ENCODE data around the gene FAM149A. TPM values are rescaled to one million over a fixed set of nuclear protein-coding genes. Genes with fewer than 3 reads are reported as not detected.

Gene FAM149A
- total RNA-seq, 1 experiment from 2014 or later = 14.6 TPM

DNA sequence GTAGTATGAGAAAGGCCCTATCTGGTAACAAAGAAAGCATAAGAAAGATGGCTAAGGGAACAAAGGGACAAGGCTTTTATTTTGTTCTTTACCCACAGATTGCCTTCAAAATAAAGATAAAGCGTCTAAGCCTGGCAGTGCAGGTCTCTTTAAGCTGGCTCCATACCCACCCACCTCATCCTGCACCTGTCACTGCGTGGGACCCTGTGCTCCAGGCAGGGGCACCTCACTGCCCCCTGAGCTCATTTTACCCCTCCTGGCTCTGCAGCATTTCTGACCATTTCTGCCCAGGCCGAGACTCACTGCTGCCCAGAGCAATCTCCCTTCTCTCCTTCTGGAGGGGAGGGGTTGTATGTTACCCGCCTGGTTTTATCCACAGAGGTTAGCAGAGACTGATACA lies 85.2 kb downstream of the FAM149A start:
- Mint-ChIP-seq H3K4me1 (peaks cover 34% of the 10 kb centered on the region), H3K9me3 (peaks cover 8% of the 10 kb centered on the region), H3K27me3 (ENCODE audit: low read depth) (peaks cover 9% of the 10 kb centered on the region; the same call in 1 of the 2 replicates), H3K27ac (no peak overlapping the region), H3K36me3 (peaks cover 5% of the 10 kb centered on the region), H3K4me3 (peak overlapping the region; percentile 78)
- ATAC-seq (peak; percentile 3; the same call in 1 of the 2 replicates), DNase-seq (ENCODE audit: low spot score) (no peak)
- ChIA-PET POLR2A (interaction anchor here (0.7 to 1.4 kb wide), 2 partner anchors 20 to 50 kb away, joined by 3 to 4 read pairs; no protein-coding TSS in a partner anchor), CTCF (interaction anchor here (1.0 kb wide), 1 partner anchor 52 kb away, joined by 4 read pairs; no protein-coding TSS in a partner anchor)
- TF ChIP-seq ZNF396 (CRISPR knock-in tag; IDR thresholded peaks at IDR 0.05; ENCODE audit: borderline replicate concordance) (no peak), E2F1 (CRISPR knock-in tag; IDR thresholded peaks at IDR 0.05) (no peak), FOXK1 (CRISPR knock-in tag; IDR thresholded peaks at IDR 0.05) (no peak), TCF7 (CRISPR knock-in tag; IDR thresholded peaks at IDR 0.05; ENCODE audit: low read depth) (no peak), NFATC4 (CRISPR knock-in tag; IDR thresholded peaks at IDR 0.05) (no peak), JUN (CRISPR knock-in tag; IDR thresholded peaks at IDR 0.05) (no peak)
- TF ChIP-seq, protein P1, sequence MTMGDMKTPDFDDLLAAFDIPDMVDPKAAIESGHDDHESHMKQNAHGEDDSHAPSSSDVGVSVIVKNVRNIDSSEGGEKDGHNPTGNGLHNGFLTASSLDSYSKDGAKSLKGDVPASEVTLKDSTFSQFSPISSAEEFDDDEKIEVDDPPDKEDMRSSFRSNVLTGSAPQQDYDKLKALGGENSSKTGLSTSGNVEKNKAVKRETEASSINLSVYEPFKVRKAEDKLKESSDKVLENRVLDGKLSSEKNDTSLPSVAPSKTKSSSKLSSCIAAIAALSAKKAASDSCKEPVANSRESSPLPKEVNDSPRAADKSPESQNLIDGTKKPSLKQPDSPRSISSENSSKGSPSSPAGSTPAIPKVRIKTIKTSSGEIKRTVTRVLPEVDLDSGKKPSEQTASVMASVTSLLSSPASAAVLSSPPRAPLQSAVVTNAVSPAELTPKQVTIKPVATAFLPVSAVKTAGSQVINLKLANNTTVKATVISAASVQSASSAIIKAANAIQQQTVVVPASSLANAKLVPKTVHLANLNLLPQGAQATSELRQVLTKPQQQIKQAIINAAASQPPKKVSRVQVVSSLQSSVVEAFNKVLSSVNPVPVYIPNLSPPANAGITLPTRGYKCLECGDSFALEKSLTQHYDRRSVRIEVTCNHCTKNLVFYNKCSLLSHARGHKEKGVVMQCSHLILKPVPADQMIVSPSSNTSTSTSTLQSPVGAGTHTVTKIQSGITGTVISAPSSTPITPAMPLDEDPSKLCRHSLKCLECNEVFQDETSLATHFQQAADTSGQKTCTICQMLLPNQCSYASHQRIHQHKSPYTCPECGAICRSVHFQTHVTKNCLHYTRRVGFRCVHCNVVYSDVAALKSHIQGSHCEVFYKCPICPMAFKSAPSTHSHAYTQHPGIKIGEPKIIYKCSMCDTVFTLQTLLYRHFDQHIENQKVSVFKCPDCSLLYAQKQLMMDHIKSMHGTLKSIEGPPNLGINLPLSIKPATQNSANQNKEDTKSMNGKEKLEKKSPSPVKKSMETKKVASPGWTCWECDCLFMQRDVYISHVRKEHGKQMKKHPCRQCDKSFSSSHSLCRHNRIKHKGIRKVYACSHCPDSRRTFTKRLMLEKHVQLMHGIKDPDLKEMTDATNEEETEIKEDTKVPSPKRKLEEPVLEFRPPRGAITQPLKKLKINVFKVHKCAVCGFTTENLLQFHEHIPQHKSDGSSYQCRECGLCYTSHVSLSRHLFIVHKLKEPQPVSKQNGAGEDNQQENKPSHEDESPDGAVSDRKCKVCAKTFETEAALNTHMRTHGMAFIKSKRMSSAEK (CRISPR knock-in tag; IDR thresholded peaks at IDR 0.05; ENCODE audit: borderline replicate concordance) = no peak

DNA sequence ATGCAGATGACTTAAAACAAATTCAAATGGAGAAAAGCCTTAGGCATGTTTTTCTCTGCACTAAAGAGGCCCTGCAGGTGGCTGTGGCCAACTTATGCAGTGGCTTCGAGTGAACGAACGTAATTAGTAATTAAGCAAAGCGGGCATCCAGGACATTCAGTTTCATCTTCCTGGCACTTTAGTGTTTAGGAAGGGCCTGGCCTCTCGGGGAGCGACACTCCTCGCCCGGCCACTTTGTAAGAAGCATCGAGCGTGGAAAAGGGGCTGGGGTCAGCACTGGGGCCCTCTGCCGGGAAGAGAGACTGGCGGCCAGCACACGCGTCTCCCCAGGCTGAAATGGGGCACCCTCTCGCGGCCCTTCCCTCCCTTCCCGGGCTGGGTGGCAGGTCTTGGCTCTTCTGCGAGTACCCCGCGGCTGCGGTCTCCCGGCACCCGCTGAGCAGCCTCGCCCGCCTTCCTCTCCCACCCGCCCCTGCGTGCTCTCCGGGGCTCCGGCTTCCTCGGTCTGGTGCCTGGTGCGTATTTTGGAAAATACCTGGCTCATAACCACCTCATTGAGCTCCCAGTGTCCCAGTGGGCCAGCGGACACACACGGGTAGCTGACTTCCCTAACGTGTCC lies 86.2 kb downstream of the FAM149A start:
- Mint-ChIP-seq H3K4me3 (peak overlapping the region; percentile 78), H3K36me3 (no peaks in the 10 kb centered on the region), H3K4me1 (peaks cover 34% of the 10 kb centered on the region), H3K9me3 (peaks cover 3% of the 10 kb centered on the region; the same call in 1 of the 2 replicates), H3K27ac (peak overlapping the region; percentile 84), H3K27me3 (ENCODE audit: low read depth) (peaks cover 3% of the 10 kb centered on the region; the same call in 1 of the 2 replicates)
- CTCF ChIA-PET = interaction anchor here (0.7 to 2.4 kb wide), 6 partner anchors 11 to 283 kb away, joined by 3 to 7 read pairs (median 4); partner anchors contain the start of gene TLR3
- peak; percentile 39 for DNase-seq (ENCODE audit: low spot score)
- ATAC-seq = peak; percentile 30
- POLR2A ChIA-PET = interaction anchor here (0.7 kb wide), 1 partner anchor 51 kb away, joined by 4 read pairs; no protein-coding TSS in a partner anchor
- TF ChIP-seq JUN (CRISPR knock-in tag; IDR thresholded peaks at IDR 0.05) (no peak), MXD4 (CRISPR knock-in tag; IDR thresholded peaks at IDR 0.05; ENCODE audit: borderline replicate concordance) (no peak), E2F1 (CRISPR knock-in tag; IDR thresholded peaks at IDR 0.05) (peak; percentile 46; the same call in 1 of the 2 replicates), ZNF423 (CRISPR knock-in tag; IDR thresholded peaks at IDR 0.05) (peak; percentile 28), SOX15 (CRISPR knock-in tag; IDR thresholded peaks at IDR 0.05) (no peak), CREM (CRISPR knock-in tag; IDR thresholded peaks at IDR 0.05) (no peak), ETV6 (CRISPR knock-in tag; IDR thresholded peaks at IDR 0.05) (peak; percentile 15; the same call in 1 of the 2 replicates)
- TF ChIP-seq, protein P2, sequence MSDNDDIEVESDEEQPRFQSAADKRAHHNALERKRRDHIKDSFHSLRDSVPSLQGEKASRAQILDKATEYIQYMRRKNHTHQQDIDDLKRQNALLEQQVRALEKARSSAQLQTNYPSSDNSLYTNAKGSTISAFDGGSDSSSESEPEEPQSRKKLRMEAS (CRISPR knock-in tag; IDR thresholded peaks at IDR 0.05) = 0 out of 2 replicates have a peak, but pooled peaks have one; percentile 36
- TF ChIP-seq, protein P3, sequence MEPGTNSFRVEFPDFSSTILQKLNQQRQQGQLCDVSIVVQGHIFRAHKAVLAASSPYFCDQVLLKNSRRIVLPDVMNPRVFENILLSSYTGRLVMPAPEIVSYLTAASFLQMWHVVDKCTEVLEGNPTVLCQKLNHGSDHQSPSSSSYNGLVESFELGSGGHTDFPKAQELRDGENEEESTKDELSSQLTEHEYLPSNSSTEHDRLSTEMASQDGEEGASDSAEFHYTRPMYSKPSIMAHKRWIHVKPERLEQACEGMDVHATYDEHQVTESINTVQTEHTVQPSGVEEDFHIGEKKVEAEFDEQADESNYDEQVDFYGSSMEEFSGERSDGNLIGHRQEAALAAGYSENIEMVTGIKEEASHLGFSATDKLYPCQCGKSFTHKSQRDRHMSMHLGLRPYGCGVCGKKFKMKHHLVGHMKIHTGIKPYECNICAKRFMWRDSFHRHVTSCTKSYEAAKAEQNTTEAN (CRISPR knock-in tag; IDR thresholded peaks at IDR 0.05) = no peak
- TF ChIP-seq, protein P4, sequence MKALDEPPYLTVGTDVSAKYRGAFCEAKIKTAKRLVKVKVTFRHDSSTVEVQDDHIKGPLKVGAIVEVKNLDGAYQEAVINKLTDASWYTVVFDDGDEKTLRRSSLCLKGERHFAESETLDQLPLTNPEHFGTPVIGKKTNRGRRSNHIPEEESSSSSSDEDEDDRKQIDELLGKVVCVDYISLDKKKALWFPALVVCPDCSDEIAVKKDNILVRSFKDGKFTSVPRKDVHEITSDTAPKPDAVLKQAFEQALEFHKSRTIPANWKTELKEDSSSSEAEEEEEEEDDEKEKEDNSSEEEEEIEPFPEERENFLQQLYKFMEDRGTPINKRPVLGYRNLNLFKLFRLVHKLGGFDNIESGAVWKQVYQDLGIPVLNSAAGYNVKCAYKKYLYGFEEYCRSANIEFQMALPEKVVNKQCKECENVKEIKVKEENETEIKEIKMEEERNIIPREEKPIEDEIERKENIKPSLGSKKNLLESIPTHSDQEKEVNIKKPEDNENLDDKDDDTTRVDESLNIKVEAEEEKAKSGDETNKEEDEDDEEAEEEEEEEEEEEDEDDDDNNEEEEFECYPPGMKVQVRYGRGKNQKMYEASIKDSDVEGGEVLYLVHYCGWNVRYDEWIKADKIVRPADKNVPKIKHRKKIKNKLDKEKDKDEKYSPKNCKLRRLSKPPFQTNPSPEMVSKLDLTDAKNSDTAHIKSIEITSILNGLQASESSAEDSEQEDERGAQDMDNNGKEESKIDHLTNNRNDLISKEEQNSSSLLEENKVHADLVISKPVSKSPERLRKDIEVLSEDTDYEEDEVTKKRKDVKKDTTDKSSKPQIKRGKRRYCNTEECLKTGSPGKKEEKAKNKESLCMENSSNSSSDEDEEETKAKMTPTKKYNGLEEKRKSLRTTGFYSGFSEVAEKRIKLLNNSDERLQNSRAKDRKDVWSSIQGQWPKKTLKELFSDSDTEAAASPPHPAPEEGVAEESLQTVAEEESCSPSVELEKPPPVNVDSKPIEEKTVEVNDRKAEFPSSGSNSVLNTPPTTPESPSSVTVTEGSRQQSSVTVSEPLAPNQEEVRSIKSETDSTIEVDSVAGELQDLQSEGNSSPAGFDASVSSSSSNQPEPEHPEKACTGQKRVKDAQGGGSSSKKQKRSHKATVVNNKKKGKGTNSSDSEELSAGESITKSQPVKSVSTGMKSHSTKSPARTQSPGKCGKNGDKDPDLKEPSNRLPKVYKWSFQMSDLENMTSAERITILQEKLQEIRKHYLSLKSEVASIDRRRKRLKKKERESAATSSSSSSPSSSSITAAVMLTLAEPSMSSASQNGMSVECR (CRISPR knock-in tag; IDR thresholded peaks at IDR 0.05; ENCODE audit: borderline replicate concordance) = 0 out of 2 replicates have a peak, but pooled peaks have one; percentile 4
- TF ChIP-seq, protein P5, sequence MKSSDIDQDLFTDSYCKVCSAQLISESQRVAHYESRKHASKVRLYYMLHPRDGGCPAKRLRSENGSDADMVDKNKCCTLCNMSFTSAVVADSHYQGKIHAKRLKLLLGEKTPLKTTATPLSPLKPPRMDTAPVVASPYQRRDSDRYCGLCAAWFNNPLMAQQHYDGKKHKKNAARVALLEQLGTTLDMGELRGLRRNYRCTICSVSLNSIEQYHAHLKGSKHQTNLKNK (CRISPR knock-in tag; IDR thresholded peaks at IDR 0.05) = no peak

Data from WTC11 (cell line).